Measurements from ENCODE around the gene NELL1.
"Not testable (repeated sequence)": the region's sequence is repeated elsewhere in the genome, so short reads cannot be mapped to it uniquely, and the experiment has no call there.

NELL1 gene

GRCh38 chr11:21116009-21116408 lies 446.6 kb downstream of the NELL1 start:
- no peak for DNase-seq

- DNase-seq: no peak
These were observed 450.0 kb downstream of the NELL1 start for GRCh38 chr11:21119411-21119810.

- no peak for DNase-seq
These were observed 452.6 kb downstream of the NELL1 start for GRCh38 chr11:21121991-21122390.

- DNase-seq: no peak
These were observed 453.1 kb downstream of the NELL1 start for GRCh38 chr11:21122523-21122922.

- DNase-seq: no peak
These were observed 462.8 kb downstream of the NELL1 start for GRCh38 chr11:21132146-21132720.

GRCh38 chr11:21133244-21133643 lies 463.9 kb downstream of the NELL1 start:
- no peak for DNase-seq

GRCh38 chr11:21133722-21134121 lies 464.3 kb downstream of the NELL1 start:
- no peak for DNase-seq

GRCh38 chr11:21137803-21138202 lies 468.4 kb downstream of the NELL1 start:
- no peak for DNase-seq

- DNase-seq: not testable (repeated sequence)
These were observed 472.2 kb downstream of the NELL1 start for GRCh38 chr11:21141557-21141956.

GRCh38 chr11:21142007-21142406 lies 472.6 kb downstream of the NELL1 start:
- no peak for DNase-seq

- DNase-seq: no peak
These were observed 475.1 kb downstream of the NELL1 start for GRCh38 chr11:21144531-21144930.

GRCh38 chr11:21148376-21148775 lies 479.0 kb downstream of the NELL1 start:
- DNase-seq: no peak

GRCh38 chr11:21160140-21160539 lies 490.8 kb downstream of the NELL1 start:
- DNase-seq: no peak

- DNase-seq: no peak
These were observed 500.3 kb downstream of the NELL1 start for GRCh38 chr11:21169639-21170038.

- DNase-seq: no peak
These were observed 504.1 kb downstream of the NELL1 start for GRCh38 chr11:21173476-21173875.

GRCh38 chr11:21174781-21175180 lies 505.4 kb downstream of the NELL1 start:
- no peak for DNase-seq

- no peak for DNase-seq
These were observed 508.0 kb downstream of the NELL1 start for GRCh38 chr11:21177379-21177778.

GRCh38 chr11:21179770-21180169 lies 510.4 kb downstream of the NELL1 start:
- no peak for DNase-seq

- no peak for DNase-seq
These were observed 510.8 kb downstream of the NELL1 start for GRCh38 chr11:21180182-21180581.

- DNase-seq: no peak
These were observed 516.6 kb downstream of the NELL1 start for GRCh38 chr11:21185959-21186358.

- no peak for DNase-seq
These were observed 520.8 kb downstream of the NELL1 start for GRCh38 chr11:21190181-21190580.

GRCh38 chr11:21195995-21196394 lies 526.6 kb downstream of the NELL1 start:
- no peak for DNase-seq

GRCh38 chr11:21198498-21198897 lies 529.1 kb downstream of the NELL1 start:
- DNase-seq: no peak

GRCh38 chr11:21205205-21205604 lies 535.8 kb downstream of the NELL1 start:
- no peak for DNase-seq

- no peak for DNase-seq
These were observed 556.5 kb downstream of the NELL1 start for GRCh38 chr11:21225860-21226259.

- DNase-seq: no peak
These were observed 559.8 kb downstream of the NELL1 start for GRCh38 chr11:21229224-21229623.

All from central memory CD4-positive, alpha-beta T cell (primary cell).